ENCODE data around the gene FRAT2. TPM values are rescaled to one million over a fixed set of nuclear protein-coding genes. Genes with fewer than 3 reads are reported as not detected.

Gene FRAT2
- total and polyA plus RNA-seq, 10 of the 15 experiments (the other 5 are each of a cell fraction or from before 2014, with no cell fraction given) = 0.69 to 5.9 (median 3.8) TPM

DNA sequence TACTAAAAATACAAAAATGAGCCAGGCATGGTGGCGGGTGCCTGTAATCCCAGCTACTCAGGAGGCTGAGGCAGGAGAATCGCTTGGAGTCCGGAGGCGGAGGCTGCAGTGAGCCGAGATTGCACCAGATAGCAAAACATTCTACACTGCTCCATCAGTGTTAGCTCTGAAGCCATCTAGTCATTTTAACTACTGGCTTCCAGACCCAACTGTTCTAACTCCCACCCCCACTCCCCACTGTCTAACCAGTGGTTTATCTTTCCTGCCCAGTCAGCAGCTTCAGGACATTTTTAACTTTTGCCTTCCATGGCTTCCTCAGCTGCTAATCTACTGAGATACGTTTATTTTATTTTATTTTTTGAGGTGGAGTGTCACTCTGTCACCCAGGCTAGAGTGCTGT is 21.6 kb downstream of the FRAT2 start:
- TF ChIP-seq NFYB (IDR thresholded peaks at IDR 0.05; ENCODE audit: insufficient read depth, low read depth, low read length) (no peak), ZNF622 (IDR thresholded peaks at IDR 0.05) (no peak), POLR2AphosphoS5 (IDR thresholded peaks at IDR 0.05; ENCODE audit: low read length) (no peak), BCL11A (IDR thresholded peaks at IDR 0.05; ENCODE audit: low read depth, low read length) (no peak), PML (IDR thresholded peaks at IDR 0.05; ENCODE audit: low read length) (no peak), IRF4 (IDR thresholded peaks at IDR 0.05; ENCODE audit: low read depth, low read length) (no peak), NFYA (IDR thresholded peaks at IDR 0.05; ENCODE audit: borderline replicate concordance, low read depth, low read length) (no peak), CREM (IDR thresholded peaks at IDR 0.05; ENCODE audit: low read depth) (no peak)
- TF ChIP-seq, protein P1, sequence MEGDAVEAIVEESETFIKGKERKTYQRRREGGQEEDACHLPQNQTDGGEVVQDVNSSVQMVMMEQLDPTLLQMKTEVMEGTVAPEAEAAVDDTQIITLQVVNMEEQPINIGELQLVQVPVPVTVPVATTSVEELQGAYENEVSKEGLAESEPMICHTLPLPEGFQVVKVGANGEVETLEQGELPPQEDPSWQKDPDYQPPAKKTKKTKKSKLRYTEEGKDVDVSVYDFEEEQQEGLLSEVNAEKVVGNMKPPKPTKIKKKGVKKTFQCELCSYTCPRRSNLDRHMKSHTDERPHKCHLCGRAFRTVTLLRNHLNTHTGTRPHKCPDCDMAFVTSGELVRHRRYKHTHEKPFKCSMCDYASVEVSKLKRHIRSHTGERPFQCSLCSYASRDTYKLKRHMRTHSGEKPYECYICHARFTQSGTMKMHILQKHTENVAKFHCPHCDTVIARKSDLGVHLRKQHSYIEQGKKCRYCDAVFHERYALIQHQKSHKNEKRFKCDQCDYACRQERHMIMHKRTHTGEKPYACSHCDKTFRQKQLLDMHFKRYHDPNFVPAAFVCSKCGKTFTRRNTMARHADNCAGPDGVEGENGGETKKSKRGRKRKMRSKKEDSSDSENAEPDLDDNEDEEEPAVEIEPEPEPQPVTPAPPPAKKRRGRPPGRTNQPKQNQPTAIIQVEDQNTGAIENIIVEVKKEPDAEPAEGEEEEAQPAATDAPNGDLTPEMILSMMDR (IDR thresholded peaks at IDR 0.05 in 2 of 3, conservative IDR thresholded peaks at IDR 0.05 in 1 of 3; ENCODE audit: control insufficient read depth in 2 of 3, extremely low read depth in 1 of 3, insufficient read depth in 1 of 3, low read depth in 3 of 3, low read length in 3 of 3) = no peak
- TF ChIP-seq, protein P2, sequence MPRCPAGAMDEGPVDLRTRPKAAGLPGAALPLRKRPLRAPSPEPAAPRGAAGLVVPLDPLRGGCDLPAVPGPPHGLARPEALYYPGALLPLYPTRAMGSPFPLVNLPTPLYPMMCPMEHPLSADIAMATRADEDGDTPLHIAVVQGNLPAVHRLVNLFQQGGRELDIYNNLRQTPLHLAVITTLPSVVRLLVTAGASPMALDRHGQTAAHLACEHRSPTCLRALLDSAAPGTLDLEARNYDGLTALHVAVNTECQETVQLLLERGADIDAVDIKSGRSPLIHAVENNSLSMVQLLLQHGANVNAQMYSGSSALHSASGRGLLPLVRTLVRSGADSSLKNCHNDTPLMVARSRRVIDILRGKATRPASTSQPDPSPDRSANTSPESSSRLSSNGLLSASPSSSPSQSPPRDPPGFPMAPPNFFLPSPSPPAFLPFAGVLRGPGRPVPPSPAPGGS (IDR thresholded peaks at IDR 0.05; ENCODE audit: borderline replicate concordance, insufficient read depth, low read depth, low read length, poor library complexity, severe bottlenecking) = no peak
- WGBS (ENCODE audit: insufficient coverage, insufficient replicate concordance, low lambda C conversion rate, missing lambda C conversion rate) = 66% methylated on average over 6 of the region's 6 CpGs
- no peaks in the 10 kb centered on the region for H3K79me2 ChIP-seq (ENCODE audit: control insufficient read depth, insufficient read depth, low read length)
- no peaks in the 10 kb centered on the region for H3K9me3 ChIP-seq (replicated peaks; ENCODE audit: control insufficient read depth, insufficient read depth, low read length)
- no peak for FAIRE-seq
- H3K27me3 ChIP-seq (replicated peaks in 1 of 2; ENCODE audit: control insufficient read depth in 2 of 2, insufficient read depth in 2 of 2, low read length in 1 of 2) = no peaks in the 10 kb centered on the region; a peak in 1 of 4 replicates
- no peaks in the 10 kb centered on the region for H4K20me1 ChIP-seq (ENCODE audit: control insufficient read depth, insufficient read depth)
- intact Hi-C loops (cut with micrococcal nuclease; ENCODE audit: unreplicated experiment) = no loop called here
- BruUV-seq (replicated peaks) = no TSS peak
- ChIA-PET POLR2A (interaction anchor here (0.6 kb wide), 1 partner anchor 445 kb away, joined by 6 read pairs; no protein-coding TSS in a partner anchor), RAD21 (ENCODE audit: unreplicated experiment) (no interaction called here), SMC1A (ENCODE audit: uncharacterized antibody, unreplicated experiment) (interaction anchor here (1.7 kb wide), 1 partner anchor 20 kb away, joined by 4 read pairs; no protein-coding TSS in a partner anchor), CTCF (no interaction called here)
- in situ Hi-C loops (cut with MboI) = no loop called here
- no peak for DNase-seq (ENCODE audit: low read depth, low spot score)
- no peak overlapping the region for H3K27ac ChIP-seq (ENCODE audit: control insufficient read depth, insufficient read depth)
- ATAC-seq = no peak
- no peaks in the 10 kb centered on the region for H3K36me3 ChIP-seq (ENCODE audit: control insufficient read depth in 2 of 2, insufficient read depth in 2 of 2, low read length in 1 of 2)
- H3K4me2 ChIP-seq (ENCODE audit: control insufficient read depth, insufficient read depth) = no peak overlapping the region
- no peak overlapping the region for H2AFZ ChIP-seq (ENCODE audit: control insufficient read depth, low read depth, low read length)
- no peaks in the 10 kb centered on the region for H3K4me1 ChIP-seq (ENCODE audit: control insufficient read depth, insufficient read depth, low read length)
- H3K9ac ChIP-seq (ENCODE audit: control insufficient read depth, insufficient read depth, low read length) = no peak overlapping the region
- no peak overlapping the region for H3K4me3 ChIP-seq
